Cardiac septum (tissue), 1 donor: ENCODE measurements around the gene TGFBR3. TPM values are rescaled to one million over a fixed set of nuclear protein-coding genes. Genes with fewer than 3 reads are reported as not detected.
A peak's percentile ranks its signal among the peaks of the same experiment; 100 is the strongest.

Experiments used
- DNase-seq: peaks from one replicate; pipeline ENCODE4 v3.0.0-alpha.2; 2020; ENCODE audit warnings: low spot score
- intact Hi-C: fragments of 100-400 bp; cut with DNase I; formaldehyde crosslinking; loops from one replicate; pipeline ENCODE4 v1.14.0; 2022
- total RNA-seq: library from RNA; stranded (reverse); fragmentation: NEBNext Ultra II Directional; extraction: Animal tissue kit (Norgen Biotek cat#: 25700); gene quantifications from one replicate; pipeline ENCODE4 v1.2.1, GENCODE V29; 2021
- donor health status: DM: no; HTN: no; CAD: no.

The TGFBR3 gene
- total RNA-seq, 1 donor from 2014 or later, result 12.6 TPM

DNA sequence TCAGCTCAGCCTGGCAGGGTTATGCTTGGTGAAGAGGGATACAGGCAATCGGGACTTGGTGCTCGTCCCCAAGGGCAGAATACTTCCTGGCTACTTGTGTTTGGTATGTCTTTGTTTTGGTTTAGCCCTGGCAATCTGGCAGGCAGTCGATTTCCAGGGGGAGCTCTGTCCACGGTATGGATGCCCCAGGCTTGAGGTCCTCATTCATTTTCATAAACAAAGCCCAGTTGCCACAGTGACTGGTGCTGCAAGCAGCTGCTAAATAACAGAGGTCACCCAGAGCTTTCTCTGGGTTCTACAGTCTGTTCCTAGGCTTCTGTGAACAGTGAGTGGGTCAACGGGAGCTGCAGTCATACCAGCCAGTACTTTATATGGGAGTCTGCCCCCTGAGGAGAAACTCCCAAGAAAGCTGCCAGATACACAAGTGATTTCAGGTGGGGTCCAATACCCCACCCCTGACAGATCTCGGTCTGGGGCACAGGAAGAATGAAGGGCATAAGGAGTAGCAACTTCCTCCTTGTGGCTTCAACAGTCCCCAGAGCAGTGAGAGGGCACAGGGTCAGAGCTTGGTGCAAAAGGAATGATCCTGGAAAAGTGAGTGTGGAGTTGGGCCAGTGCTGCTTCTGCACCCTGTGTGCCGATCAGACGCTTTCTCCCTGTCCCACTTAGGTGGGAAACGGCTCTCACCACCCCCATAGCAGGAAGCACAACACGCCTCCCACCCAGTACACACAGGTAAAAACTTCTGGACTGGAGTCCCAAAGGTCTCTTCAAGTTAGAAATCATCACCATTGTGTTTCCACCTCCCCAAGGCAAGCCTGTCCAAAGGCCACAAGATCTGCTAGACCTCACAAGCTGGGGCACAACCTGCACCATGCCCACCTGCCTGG, 55.5 kb downstream of the TGFBR3 start:
- intact Hi-C loops, result loop anchor here (2.0 to 5.0 kb wide), 2 partner anchors 14 to 97 kb away; no protein-coding TSS in a partner anchor
- DNase-seq, result peak; percentile 82

DNA sequence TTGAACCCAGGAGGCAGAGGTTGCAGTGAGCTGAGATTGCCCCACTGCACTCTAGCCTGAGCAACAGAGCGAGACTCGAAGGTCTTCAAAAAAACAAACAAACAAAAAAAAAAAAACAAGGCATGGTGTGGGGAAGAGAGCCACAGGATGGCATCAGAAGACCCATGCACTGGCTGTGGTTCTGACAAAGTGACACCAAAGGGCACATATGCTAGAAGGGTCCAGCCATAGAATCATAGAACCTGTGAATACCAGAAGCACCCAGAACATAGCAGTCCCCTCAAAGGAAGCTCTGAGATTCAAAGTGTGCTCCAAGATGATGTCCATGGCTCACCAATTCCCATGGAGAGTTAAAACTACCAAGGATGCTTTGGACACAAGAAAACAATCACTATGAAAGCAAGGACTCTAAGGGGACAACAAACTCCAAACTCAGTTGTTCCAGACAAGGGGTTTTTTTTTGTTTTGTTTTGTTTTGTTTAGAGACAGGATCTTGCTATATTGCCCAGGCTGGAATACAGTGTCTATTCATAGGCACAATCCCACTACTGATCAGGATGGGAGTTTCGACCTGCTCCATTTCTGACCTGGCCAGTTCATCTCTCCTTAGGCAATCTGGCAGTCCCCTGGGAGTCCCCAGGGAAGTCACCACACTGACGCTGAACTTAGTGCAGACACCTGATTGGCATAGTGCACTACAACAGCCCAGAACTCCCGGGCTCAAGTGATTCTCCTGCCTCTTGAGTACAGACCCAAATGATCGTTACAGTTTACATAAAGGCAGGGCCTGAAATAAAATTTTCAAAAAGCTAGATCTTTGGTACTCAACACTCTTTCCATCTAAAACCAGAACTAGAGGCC, 56.4 kb downstream of the TGFBR3 start:
- intact Hi-C loops, result loop anchor here (2.0 to 5.0 kb wide), 4 partner anchors 15 to 132 kb away; partner anchors contain the start of gene TGFBR3
- DNase-seq, result no peak

DNA sequence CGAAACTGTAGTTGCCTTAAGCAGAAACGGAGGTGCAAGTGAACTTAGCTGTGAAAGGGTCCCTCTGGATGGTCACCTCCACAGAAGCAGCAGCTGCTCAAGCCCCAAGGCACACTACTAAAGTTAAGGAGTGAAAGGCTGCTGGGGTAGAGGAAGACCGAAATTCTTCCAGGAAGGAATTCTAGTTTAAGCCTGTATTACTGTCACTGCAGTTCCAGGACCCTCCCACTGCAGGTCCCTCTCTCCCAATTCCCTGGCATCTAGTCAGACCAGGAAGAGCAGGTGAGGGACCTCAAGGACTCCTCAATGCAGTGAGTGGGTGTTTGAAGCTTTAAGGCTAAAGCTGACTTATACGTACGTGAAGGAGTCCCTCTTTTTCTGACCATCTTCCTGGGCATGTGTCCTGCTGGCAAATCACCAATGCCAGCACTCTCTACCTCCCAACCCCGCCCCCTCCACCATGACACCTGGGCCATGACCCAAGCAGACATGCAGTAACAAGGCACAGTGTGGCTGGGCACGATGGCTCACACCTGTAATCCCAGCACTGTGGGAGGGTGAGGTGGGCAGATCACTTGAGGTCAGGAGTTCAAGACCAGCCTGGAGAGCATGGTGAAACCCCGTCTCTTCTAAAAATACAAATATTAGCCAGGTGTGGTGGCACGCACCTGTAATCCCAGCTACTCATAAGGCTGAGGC, 57.2 kb downstream of the TGFBR3 start:
- intact Hi-C loops, result loop anchor here (5.0 kb wide), 2 partner anchors 59 to 131 kb away; partner anchors contain the start of gene TGFBR3

DNA sequence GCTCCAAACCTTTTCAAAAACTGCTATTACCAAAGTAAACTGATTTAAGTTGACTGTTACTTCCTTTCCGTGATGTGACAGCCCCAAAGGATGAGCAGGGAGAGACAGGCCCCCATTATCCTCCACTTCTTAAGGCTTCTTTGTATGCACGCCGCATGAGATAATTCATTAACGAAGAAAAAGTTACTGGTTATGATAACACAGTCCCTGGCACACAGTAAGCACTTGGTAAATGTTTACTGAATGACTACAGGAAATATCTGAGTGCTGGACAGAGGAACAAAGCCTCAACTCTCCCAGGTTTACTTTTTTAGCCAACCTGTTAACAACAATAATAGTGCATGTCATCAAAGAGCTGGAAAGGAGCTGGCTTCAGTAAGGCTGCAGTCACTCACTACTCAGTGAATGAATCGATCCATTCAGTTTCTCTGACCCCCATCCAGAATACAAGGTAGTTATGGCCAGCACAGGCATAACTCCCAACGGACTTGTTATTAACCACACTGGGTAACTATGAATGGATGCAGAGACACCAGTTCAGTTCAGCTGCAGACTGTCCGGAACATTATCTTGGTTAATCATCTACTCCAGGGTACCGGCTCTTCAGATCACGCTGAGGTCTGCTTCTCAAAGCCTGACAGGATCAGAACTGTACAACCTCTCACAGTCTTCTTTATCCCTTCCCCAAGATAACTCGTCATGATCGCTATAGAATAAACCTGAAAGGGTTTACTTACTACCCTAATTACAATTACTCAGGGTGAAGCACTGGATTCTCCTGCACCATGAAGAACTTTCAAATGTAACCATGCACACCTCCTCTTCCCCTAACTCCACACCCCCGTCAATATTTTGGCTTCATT, 58.3 kb downstream of the TGFBR3 start:
- intact Hi-C loops, result loop anchor here (5.0 kb wide), 2 partner anchors 60 to 130 kb away; partner anchors contain the start of gene TGFBR3
- DNase-seq, result no peak

More for the DNA sequence above, 57.2 kb downstream of the TGFBR3 start:
- DNase-seq, result no peak

DNA sequence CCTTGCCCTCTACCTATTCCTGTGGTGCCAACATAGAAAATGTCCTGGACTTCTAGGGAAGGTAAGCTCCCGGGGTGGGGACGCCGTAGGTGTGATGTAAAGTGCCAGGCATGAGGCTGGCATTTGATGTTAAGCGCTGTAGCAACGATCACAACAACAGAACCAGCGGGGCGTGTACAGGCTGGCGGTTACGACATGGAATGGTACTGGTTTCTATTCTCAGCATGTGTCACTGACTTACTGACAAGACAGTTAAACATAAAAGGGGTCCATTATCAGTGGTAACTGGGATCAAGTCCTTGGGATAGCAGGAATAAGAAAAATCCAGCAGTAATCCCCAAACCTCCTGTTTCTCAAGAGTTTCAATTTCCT, 58.9 kb downstream of the TGFBR3 start:
- intact Hi-C loops, result loop anchor here (5.0 kb wide), 2 partner anchors 60 to 130 kb away; partner anchors contain the start of gene TGFBR3
- DNase-seq, result peak; percentile 80

DNA sequence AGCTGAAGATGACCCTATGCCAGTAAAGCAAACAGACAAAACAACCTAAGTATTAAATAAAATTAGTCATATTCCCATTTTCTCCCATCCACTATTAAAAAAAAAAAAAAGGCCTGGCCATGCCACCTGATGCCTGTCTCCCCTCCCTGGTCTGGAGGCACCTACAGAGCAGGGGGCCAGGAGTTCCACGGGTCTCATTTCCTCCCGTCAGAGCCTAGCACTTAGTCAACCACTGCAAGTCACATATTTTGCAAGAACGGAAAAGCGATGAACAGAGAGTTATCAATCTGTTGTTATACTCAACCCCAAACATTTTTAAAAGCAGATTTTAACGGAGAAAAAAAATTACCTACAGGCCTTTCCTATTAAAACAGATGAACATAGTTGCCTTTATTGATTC, 59.3 kb downstream of the TGFBR3 start:
- intact Hi-C loops, result loop anchor here (5.0 kb wide), 2 partner anchors 61 to 129 kb away; partner anchors contain the start of gene TGFBR3

DNA sequence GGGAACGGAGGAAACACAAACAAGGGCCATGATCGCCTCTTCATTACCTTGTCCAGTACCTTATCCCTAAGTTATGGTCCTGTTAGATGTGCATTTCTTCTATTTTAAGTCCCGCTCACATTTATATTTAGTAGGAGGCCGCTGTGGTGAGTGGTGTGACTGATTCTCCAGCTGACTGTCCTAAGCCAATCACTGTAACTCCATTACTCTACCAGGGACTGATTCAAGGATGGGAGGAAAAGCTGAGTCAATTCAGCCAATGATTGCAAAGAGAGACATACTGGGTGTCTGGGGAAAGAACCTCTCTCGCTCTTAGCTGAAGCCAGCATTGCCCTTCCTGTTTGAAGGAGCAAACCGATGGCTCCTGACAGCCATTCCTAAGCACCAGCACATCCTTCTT, 59.7 kb downstream of the TGFBR3 start:
- intact Hi-C loops, result loop anchor here (5.0 kb wide), 2 partner anchors 61 to 129 kb away; partner anchors contain the start of gene TGFBR3
- no peak for DNase-seq

More for the DNA sequence above, 59.3 kb downstream of the TGFBR3 start:
- DNase-seq, result no peak

DNA sequence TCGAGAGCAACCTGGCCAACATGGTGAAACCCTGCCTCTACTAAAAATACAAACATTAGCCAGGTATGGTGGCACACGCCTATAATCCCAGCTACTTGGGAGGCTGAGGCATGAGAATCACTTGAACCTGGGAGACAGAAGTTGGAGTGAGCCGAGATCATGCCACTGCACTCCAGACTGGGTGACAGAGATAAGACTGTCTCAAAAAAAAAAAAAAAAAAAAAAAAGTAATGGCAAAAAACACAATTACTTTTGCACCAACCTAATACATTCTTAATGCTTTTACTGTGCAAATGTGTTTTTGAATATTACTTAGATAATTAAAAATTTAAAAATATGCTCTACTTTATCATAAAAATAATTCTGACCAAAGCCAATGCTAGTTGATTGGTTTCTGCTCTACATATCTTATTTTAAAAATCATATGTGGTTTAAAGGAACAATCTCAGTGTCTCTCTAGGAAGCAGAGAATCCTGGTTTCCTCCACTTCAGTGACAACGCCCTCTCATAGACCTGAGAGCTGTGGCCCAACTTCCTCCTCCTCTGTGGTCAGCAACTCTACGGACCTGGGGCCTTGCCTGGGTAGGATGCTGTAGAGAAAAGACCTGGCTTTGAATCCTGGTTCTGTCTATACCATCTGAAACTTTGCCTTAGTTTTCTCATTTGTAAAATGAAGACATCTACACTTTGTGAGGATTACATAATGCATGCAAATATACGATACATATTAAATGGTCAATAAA, 64.7 kb downstream of the TGFBR3 start:
- intact Hi-C loops, result no loop called here
- DNase-seq, result no peak

DNA sequence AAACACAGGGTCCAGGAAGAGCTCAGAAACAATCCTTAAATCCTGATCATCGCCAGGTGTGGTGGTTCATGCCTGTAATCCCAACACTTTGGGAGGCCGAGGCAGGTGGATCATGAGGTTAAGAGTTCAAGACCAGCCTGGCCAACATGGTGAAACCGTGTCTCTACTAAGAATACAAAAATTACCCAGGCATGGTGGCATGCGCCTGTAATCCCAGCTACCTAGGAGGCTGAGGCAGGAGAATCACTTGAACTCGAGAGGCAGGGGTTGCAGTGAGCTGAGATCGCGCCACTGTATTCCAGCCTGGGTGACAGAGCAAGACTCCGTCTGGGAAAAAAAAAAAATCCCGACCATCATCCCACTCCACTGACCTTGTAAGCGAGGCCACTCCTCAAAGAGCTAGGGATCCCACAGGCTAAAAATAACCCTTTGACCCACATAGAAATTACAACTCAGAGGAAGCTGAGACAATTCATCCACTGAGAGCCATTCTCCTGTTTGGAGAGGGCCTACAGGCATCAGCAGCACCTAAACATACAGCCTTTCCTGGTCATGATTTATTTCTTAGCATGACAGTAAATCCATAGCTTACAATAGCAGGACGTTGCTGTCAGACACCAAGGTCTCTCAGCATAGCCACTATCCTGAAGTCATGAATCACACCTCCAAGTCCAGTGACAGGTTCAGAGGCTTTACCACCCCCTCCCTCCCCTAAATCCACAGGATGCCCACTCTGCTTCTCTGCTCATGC, 66.7 kb downstream of the TGFBR3 start:
- intact Hi-C loops, result no loop called here
- no peak for DNase-seq

DNA sequence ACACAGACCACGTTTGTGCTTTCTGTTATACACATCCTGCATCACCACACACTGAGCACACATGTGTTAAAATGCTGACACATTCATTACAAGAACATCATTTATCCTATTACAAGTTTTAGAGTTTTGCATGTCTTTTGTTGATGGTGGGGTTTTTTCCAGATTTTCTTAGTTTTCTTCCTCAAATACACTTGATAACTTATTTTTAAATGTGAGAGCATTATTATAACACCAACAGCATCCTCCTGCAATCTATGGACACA, 67.3 kb downstream of the TGFBR3 start:
- DNase-seq, result no peak
- intact Hi-C loops, result no loop called here

DNA sequence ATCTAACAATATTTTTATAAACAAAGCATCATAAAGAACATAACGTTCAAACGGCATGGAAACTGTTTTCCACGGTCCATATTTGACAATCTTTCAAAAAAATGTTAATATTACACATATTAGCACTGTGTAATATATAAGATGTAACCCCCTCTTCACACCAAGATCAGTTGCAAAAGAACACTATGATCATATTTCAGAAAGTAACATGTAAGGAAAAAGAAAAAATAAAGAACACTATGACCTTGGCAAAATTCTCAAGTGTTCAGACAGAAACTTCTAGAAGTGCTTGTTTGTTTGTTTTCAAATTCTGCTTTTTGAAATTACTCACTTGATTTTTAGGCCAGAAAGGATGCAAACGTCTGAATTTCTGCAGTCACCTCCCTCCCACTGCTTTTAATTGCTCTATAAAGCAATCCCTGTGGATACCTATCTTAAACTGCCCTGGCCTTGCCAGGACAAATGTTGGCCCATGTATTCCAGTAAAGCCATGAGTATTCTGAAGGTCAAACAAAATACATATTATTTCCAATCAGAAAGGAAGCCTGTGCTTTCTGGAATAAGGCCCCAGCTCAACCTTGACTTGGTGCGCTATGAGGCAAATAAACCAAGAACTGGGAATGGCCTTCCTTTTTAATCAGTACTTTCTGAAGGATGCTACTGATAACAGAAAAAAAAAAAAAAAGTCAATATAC, 68.6 kb downstream of the TGFBR3 start:
- DNase-seq, result no peak
- intact Hi-C loops, result no loop called here

DNA sequence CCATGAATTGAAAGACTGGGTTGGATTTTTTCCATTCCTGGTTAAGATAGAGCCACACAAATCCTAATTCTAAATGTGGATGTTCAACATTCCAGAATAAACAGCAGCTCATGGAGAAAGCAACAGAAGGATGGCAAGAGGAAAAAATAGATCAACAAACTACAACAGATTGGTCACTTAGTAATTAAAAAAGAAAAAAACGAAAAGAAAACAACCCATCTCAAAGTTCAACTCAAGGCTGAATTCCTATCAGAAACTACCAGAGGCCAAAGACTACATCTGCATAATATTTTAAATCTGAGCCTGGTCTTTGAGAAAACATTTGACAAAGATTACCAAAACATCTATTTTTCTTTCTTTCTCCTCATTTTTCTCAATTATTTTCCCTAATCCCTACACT, 69.9 kb downstream of the TGFBR3 start:
- intact Hi-C loops, result no loop called here
- no peak for DNase-seq

DNA sequence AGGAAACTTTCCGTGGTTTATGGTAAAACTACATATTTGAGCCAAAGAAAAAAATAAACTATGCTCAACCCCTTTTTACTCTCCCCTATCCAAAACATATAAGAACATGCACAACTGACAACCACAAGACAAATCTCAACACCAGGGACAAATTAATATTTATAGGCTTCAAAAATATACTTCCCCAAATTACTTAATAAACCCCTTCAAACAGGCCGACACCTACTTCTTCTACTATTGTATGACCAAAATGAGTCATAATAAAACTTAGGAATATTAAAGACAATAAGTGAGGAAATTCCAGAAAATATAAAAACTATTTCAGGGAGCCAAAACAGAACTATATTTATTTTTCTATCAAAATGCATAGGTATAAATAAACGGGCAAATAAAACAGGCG, 71.5 kb downstream of the TGFBR3 start:
- intact Hi-C loops, result no loop called here
- DNase-seq, result no peak

DNA sequence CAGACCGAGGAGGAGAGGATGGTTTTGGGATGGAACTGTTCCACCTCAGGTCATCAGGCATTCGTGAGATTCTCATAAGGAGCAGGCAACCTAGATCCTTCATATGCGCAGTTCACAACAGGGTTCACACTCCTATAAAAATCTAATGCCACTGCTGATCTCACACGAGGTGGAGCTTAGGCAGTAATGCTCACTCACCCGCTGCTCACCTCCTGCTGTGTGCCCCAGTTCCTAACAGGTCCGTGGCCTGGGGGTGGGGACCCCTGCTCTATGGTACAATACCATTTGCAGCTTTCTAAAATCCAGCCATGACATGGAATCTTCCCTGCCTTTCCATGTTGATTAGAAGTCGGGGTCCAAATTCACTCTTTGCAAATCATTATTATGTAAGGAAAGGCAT, 72.1 kb downstream of the TGFBR3 start:
- intact Hi-C loops, result no loop called here
- DNase-seq, result no peak

DNA sequence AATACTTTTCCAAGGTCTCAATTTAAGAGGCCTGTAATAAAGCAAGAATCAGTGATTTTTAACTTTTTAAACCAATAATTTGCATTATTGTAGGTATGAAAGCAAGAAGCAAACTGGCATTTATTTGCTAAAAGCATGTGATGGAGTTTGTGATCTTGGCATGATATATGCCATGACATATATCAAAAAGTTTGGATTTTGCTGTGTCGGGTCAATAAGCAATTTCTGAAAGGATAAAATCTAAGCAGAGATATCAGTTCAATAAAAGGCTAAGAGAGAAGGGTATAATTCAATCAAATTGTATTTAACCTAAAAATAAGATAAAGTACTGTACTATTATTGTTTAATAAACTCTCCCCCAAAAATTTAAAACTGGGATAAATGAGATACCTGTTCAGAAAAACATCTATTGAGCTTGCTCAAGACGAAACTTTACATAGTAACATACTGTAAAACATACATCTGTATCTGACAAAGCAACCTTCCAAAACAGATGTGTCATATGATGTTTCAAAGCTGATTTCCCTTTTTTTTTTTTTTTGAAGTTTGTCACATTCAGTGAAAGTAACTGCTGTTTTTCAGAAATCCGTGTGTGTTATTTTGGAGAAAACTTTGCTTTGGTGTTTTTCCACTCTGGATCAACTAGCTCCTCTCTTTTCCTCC, 74.5 kb downstream of the TGFBR3 start:
- no peak for DNase-seq
- intact Hi-C loops, result no loop called here

DNA sequence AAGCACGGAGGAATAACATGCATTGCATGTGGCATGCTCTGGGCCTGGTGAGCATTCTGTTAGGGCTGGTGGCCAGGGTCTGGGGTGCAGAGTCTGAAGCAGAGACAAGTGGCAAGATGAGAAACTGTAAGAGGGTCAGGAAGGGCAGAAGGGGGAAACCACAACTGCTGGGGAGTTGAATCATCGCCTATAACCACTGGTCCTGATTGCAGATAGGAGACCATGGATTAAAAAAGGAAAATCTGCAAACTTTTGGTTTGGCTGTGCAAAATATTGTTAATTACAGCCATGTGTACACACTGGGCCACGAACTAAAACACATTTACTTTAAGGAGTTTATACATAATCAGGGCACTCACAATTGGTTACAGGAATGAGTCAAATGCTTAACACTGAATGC, 76.6 kb downstream of the TGFBR3 start:
- DNase-seq, result no peak
- intact Hi-C loops, result no loop called here
